ENCODE measurements around the gene CIP2A. TPM values are rescaled to one million over a fixed set of nuclear protein-coding genes. Genes with fewer than 3 reads are reported as not detected.

The CIP2A gene
- total and polyA plus RNA-seq, 2 donors (not counting 1 experiment from before 2014, with no cell fraction given), result 7.9 to 10.1 TPM

- no peak overlapping the region for H2AFZ ChIP-seq (ENCODE audit: low read length)
- TF ChIP-seq CTCF (conservative IDR thresholded peaks at IDR 0.05 in 1 of 2, IDR thresholded peaks at IDR 0.05 in 1 of 2; ENCODE audit: low read depth in 1 of 2, low read length in 2 of 2) (no peak), EZH2 (IDR thresholded peaks at IDR 0.05; ENCODE audit: low read length, missing control alignments) (no peak)
- H3K27ac ChIP-seq (ENCODE audit: insufficient read depth, low read length), result no peak overlapping the region
- no peak overlapping the region for H3K4me2 ChIP-seq (ENCODE audit: extremely low read depth, insufficient read depth, low read length)
- H3K27me3 ChIP-seq (ENCODE audit: control insufficient read depth, insufficient read depth, low read length), result no peaks in the 10 kb centered on the region
- H3K4me1 ChIP-seq (ENCODE audit: control insufficient read depth, extremely low read depth, insufficient read depth, low read length), result no peaks in the 10 kb centered on the region
- no peak overlapping the region for H3K9ac ChIP-seq (ENCODE audit: insufficient read depth, low read length)
- DNase-seq (ENCODE audit: low read depth in 2 of 2), result no peak
- H4K20me1 ChIP-seq (ENCODE audit: control insufficient read depth, extremely low read depth, insufficient read depth, low read length), result no peaks in the 10 kb centered on the region
- no peaks in the 10 kb centered on the region for H3K9me3 ChIP-seq (ENCODE audit: control insufficient read depth, insufficient read depth, low read depth, low read length)
- no peaks in the 10 kb centered on the region for H3K36me3 ChIP-seq (ENCODE audit: control insufficient read depth, insufficient read depth, low read length)
- no peaks in the 10 kb centered on the region for H3K79me2 ChIP-seq (ENCODE audit: control insufficient read depth, insufficient read depth, low read length)
- H3K4me3 ChIP-seq (replicated peaks in 1 of 4; ENCODE audit: control extremely low read depth in 1 of 4, insufficient read depth in 1 of 4, low read depth in 3 of 4, low read length in 4 of 4), result no peak overlapping the region
These were observed 23.7 kb downstream of the CIP2A start for GRCh38 chr3:108565506-108565905.

GRCh38 chr3:108564564-108564963 is 24.7 kb downstream of the CIP2A start:
- H3K9me3 ChIP-seq (ENCODE audit: control insufficient read depth, insufficient read depth, low read depth, low read length), result no peaks in the 10 kb centered on the region
- H3K79me2 ChIP-seq (ENCODE audit: control insufficient read depth, insufficient read depth, low read length), result no peaks in the 10 kb centered on the region
- no peaks in the 10 kb centered on the region for H3K36me3 ChIP-seq (ENCODE audit: control insufficient read depth, insufficient read depth, low read length)
- no peak overlapping the region for H3K4me2 ChIP-seq (ENCODE audit: extremely low read depth, insufficient read depth, low read length)
- H3K9ac ChIP-seq (ENCODE audit: insufficient read depth, low read length), result no peak overlapping the region
- no peaks in the 10 kb centered on the region for H3K27me3 ChIP-seq (ENCODE audit: control insufficient read depth, insufficient read depth, low read length)
- no peak for TF ChIP-seq EZH2 (IDR thresholded peaks at IDR 0.05; ENCODE audit: low read length, missing control alignments)
- TF ChIP-seq CTCF (conservative IDR thresholded peaks at IDR 0.05 in 1 of 2, IDR thresholded peaks at IDR 0.05 in 1 of 2; ENCODE audit: low read depth in 1 of 2, low read length in 2 of 2), result no peak
- no peaks in the 10 kb centered on the region for H3K4me1 ChIP-seq (ENCODE audit: control insufficient read depth, extremely low read depth, insufficient read depth, low read length)
- H3K4me3 ChIP-seq (replicated peaks in 1 of 4; ENCODE audit: control extremely low read depth in 1 of 4, insufficient read depth in 1 of 4, low read depth in 3 of 4, low read length in 4 of 4), result no peak overlapping the region
- DNase-seq (ENCODE audit: low read depth in 2 of 2), result no peak
- H4K20me1 ChIP-seq (ENCODE audit: control insufficient read depth, extremely low read depth, insufficient read depth, low read length), result no peaks in the 10 kb centered on the region
- peak overlapping the region; percentile 9 for H2AFZ ChIP-seq (ENCODE audit: low read length)
- no peak overlapping the region for H3K27ac ChIP-seq (ENCODE audit: insufficient read depth, low read length)

GRCh38 chr3:108562565-108562964 is 26.7 kb downstream of the CIP2A start:
- Histone ChIP-seq H3K36me3 (ENCODE audit: control insufficient read depth, insufficient read depth, low read length) (no peaks in the 10 kb centered on the region), H2AFZ (ENCODE audit: low read length) (no peak overlapping the region)
- no peak for TF ChIP-seq EZH2 (IDR thresholded peaks at IDR 0.05; ENCODE audit: low read length, missing control alignments)
- TF ChIP-seq CTCF (conservative IDR thresholded peaks at IDR 0.05 in 1 of 2, IDR thresholded peaks at IDR 0.05 in 1 of 2; ENCODE audit: low read depth in 1 of 2, low read length in 2 of 2), result no peak

More at GRCh38 chr3:108562565-108562964, 26.7 kb downstream of the CIP2A start:
- no peak overlapping the region for H3K4me3 ChIP-seq (replicated peaks in 1 of 4; ENCODE audit: control extremely low read depth in 1 of 4, insufficient read depth in 1 of 4, low read depth in 3 of 4, low read length in 4 of 4)
- no peak for DNase-seq (ENCODE audit: low read depth in 2 of 2)
- H3K9ac ChIP-seq (ENCODE audit: insufficient read depth, low read length), result no peak overlapping the region
- no peaks in the 10 kb centered on the region for H4K20me1 ChIP-seq (ENCODE audit: control insufficient read depth, extremely low read depth, insufficient read depth, low read length)
- H3K9me3 ChIP-seq (ENCODE audit: control insufficient read depth, insufficient read depth, low read depth, low read length), result no peaks in the 10 kb centered on the region
- no peaks in the 10 kb centered on the region for H3K27me3 ChIP-seq (ENCODE audit: control insufficient read depth, insufficient read depth, low read length)
- H3K27ac ChIP-seq (ENCODE audit: insufficient read depth, low read length), result no peak overlapping the region
- H3K79me2 ChIP-seq (ENCODE audit: control insufficient read depth, insufficient read depth, low read length), result no peaks in the 10 kb centered on the region
- no peak overlapping the region for H3K4me2 ChIP-seq (ENCODE audit: extremely low read depth, insufficient read depth, low read length)
- no peaks in the 10 kb centered on the region for H3K4me1 ChIP-seq (ENCODE audit: control insufficient read depth, extremely low read depth, insufficient read depth, low read length)

All from fibroblast of lung (primary cell).